B cell (primary cell): ENCODE measurements around the gene P4HA1.

Experiments used
- CTCF ChIP-seq: fragments of 200-600 bp; IDR thresholded peaks from one replicate; pipeline ENCODE4 v1.8.0; 2022; ENCODE audit warnings: antibody characterized with exemption, mild to moderate bottlenecking
- EZH2 ChIP-seq: IDR thresholded peaks from 2 replicates; pipeline ENCODE4 v1.6.1; 2012; ENCODE audit warnings: borderline replicate concordance, low read depth, mild to moderate bottlenecking, moderate library complexity, low read length; ENCODE audit not compliant: insufficient read depth, poor library complexity, severe bottlenecking

GRCh38 chr10:73099141-73099540 lies 2.5 kb upstream of the P4HA1 start:
- TF ChIP-seq CTCF, result no peak
- TF ChIP-seq EZH2, result no peak
